ENCODE data around the gene CYSRT1. TPM values are rescaled to one million over a fixed set of nuclear protein-coding genes. Genes with fewer than 3 reads are reported as not detected.

The CYSRT1 gene
- total RNA-seq (2022) (1.7 and 1.8 TPM in 2 replicates), Bru-seq, nascent RNA (percentile 28 among the genes with signal in this experiment), BruChase-seq, experiment 1, labeled RNA remaining after a 2-hour chase (percentile 32 among the genes with signal in this experiment), BruChase-seq, experiment 2, labeled RNA remaining after a 6-hour chase (percentile 32 among the genes with signal in this experiment)
- long read RNA-seq, partial matches to known transcripts = 0 of 3 reads
- long read RNA-seq, other reads (novel, unspliced or antisense) = 0 of 3 reads

GRCh38 chr9:137224830-137225694 is at the start of gene CYSRT1:
CYSRT1 (plus strand) TSS chr9:137225174; CDS start chr9:137225622, 448 bp downstream.
- ChIA-PET CTCF (interaction anchor here (0.6 to 1.3 kb wide), 2 partner anchors 24 to 155 kb away, joined by 3 read pairs; partner anchors contain the start of genes SAPCD2 and TPRN), POLR2A (no interaction called here)
- intact Hi-C loops (cut with micrococcal nuclease; ENCODE audit: unreplicated experiment) = no loop called here
- no peaks in the 10 kb centered on the region for H3K9me3 ChIP-seq
- BruUV-seq (replicated peaks) = no TSS peak
- H3K36me3 ChIP-seq (ENCODE audit: control insufficient read depth, insufficient read depth, low read length) = no peaks in the 10 kb centered on the region
- peaks cover 25% of the 10 kb centered on the region for H3K4me1 ChIP-seq
- Mint-ChIP-seq H3K27ac (ENCODE audit: unreplicated experiment) (peak within 1 kb of the TSS; percentile 64), H3K4me1 (ENCODE audit: low read depth, unreplicated experiment) (peaks cover 13% of the 10 kb centered on the region), H3K36me3 (ENCODE audit: insufficient read depth, unreplicated experiment) (peaks cover 11% of the 10 kb centered on the region), H3K4me3 (ENCODE audit: unreplicated experiment) (peak within 1 kb of the TSS; percentile 85), H3K9me3 (ENCODE audit: unreplicated experiment) (no peaks in the 10 kb centered on the region), H3K27me3 (ENCODE audit: insufficient read depth, unreplicated experiment) (no peaks in the 10 kb centered on the region)
- no peaks in the 10 kb centered on the region for H3K27me3 ChIP-seq (replicated peaks; ENCODE audit: control insufficient read depth, insufficient read depth, low read length)
- peak within 1 kb of the TSS; percentile 69 for H3K4me3 ChIP-seq (ENCODE audit: low read depth, low read length)
- TF ChIP-seq CTCF (IDR thresholded peaks at IDR 0.05; ENCODE audit: insufficient read depth in 1 of 2, low read depth in 1 of 2, low read length in 1 of 2, severe bottlenecking in 1 of 2, unreplicated experiment in 1 of 2) = no peak
- no peak for DNase-seq

GRCh38 chr9:137175345-137175961 is 49.5 kb upstream of the CYSRT1 start:
- Histone ChIP-seq H3K36me3 (ENCODE audit: control insufficient read depth, insufficient read depth, low read length) (no peaks in the 10 kb centered on the region), H3K27me3 (replicated peaks; ENCODE audit: control insufficient read depth, insufficient read depth, low read length) (no peaks in the 10 kb centered on the region; the same call in 1 of the 2 replicates), H3K4me3 (ENCODE audit: low read depth, low read length) (no peak overlapping the region), H3K4me1 (0 out of 2 replicates have a peak, but pooled peaks cover 3% of the 10 kb centered on the region), H3K9me3 (no peaks in the 10 kb centered on the region)
- DNase-seq = no peak
- H3K27ac Mint-ChIP-seq (ENCODE audit: unreplicated experiment) = no peak overlapping the region
- H3K36me3 Mint-ChIP-seq (ENCODE audit: insufficient read depth, unreplicated experiment) = peaks cover 39% of the 10 kb centered on the region
- peak in 1 of 2 experiments; percentile 17 for TF ChIP-seq CTCF (IDR thresholded peaks at IDR 0.05; ENCODE audit: insufficient read depth in 1 of 2, low read depth in 1 of 2, low read length in 1 of 2, severe bottlenecking in 1 of 2, unreplicated experiment in 1 of 2)
- H3K4me1 Mint-ChIP-seq (ENCODE audit: low read depth, unreplicated experiment) = no peaks in the 10 kb centered on the region
- H3K9me3 Mint-ChIP-seq (ENCODE audit: unreplicated experiment) = no peaks in the 10 kb centered on the region
- no peak overlapping the region for H3K4me3 Mint-ChIP-seq (ENCODE audit: unreplicated experiment)
- BruUV-seq (replicated peaks) = no TSS peak
- POLR2A ChIA-PET = interaction anchor here (0.9 to 1.1 kb wide), 2 partner anchors 61 to 89 kb away, joined by 3 to 4 read pairs; no protein-coding TSS in a partner anchor
- H3K27me3 Mint-ChIP-seq (ENCODE audit: insufficient read depth, unreplicated experiment) = no peaks in the 10 kb centered on the region
- CTCF ChIA-PET = interaction anchor here (0.5 to 2.0 kb wide), 7 partner anchors 46 to 335 kb away, joined by 3 to 5 read pairs (median 4); partner anchors contain the start of genes RNF208 and RNF224
- intact Hi-C loops (cut with micrococcal nuclease; ENCODE audit: unreplicated experiment) = no loop called here
